Mesothelial cell of epicardium (in vitro differentiated cells): ENCODE results near the gene ACHE. TPM values are rescaled to one million over a fixed set of nuclear protein-coding genes. Genes with fewer than 3 reads are reported as not detected.

Experiments used
- microRNA-seq: library from miRNA; unstranded; fragments of <30 nt; microRNA quantifications from one replicate; pipeline ENCODE4 v1.2.0, GENCODE V29; 2021; ENCODE audit warnings: inconsistent platforms, mixed read lengths
- total RNA-seq: library from RNA; stranded (reverse); gene quantifications from 3 replicates; pipeline ENCODE4 v1.2.1, GENCODE V29; 2021

The ACHE gene
- total RNA-seq, 1 donor from 2014 or later = 9.6 TPM

Small RNA genes within 50 kb of the gene (microRNA-seq; reads per million reads assigned to microRNA genes)
- 1.2 reads per million for gene MIR6875

Other genes with a start within 250 kb of the ACHE start
- not detected in 3 replicates for gene ACTL6B, start 239.4 kb downstream of the ACHE start, total RNA-seq
- 173 to 178 TPM (median 174 TPM) in 3 replicates for gene GNB2, start 222.1 kb downstream of the ACHE start, total RNA-seq
- gene GIGYF1, start 201.6 kb downstream of the ACHE start, total RNA-seq = 98.5 to 99.2 TPM (median 99.1 TPM) in 3 replicates
- 26.0 to 27.2 TPM (median 26.6 TPM) in 3 replicates for gene POP7, start 189.8 kb downstream of the ACHE start, total RNA-seq
- gene EPO, start 175.4 kb downstream of the ACHE start, total RNA-seq = 0.16 to 0.27 TPM in 2 of 3 replicates, not detected in the other
- gene ZAN, start 162.3 kb downstream of the ACHE start, total RNA-seq = not detected in 3 replicates
- 120 to 127 TPM (median 125 TPM) in 3 replicates for gene EPHB4, start 68.4 kb downstream of the ACHE start, total RNA-seq
- gene SLC12A9, start 43.2 kb downstream of the ACHE start, total RNA-seq = 30.9 to 39.1 TPM (median 37.5 TPM) in 3 replicates
- gene TRIP6, start 28.5 kb downstream of the ACHE start, total RNA-seq = 101 to 109 TPM (median 107 TPM) in 3 replicates
- 229 to 245 TPM (median 240 TPM) in 3 replicates for gene SRRT, start 20.8 kb downstream of the ACHE start, total RNA-seq
- gene UFSP1, start 6.2 kb downstream of the ACHE start, total RNA-seq = 6.0 to 8.0 TPM (median 6.4 TPM) in 3 replicates
- gene MUC3A, start 53.6 kb upstream of the ACHE start, total RNA-seq = 2.0 to 2.4 TPM (median 2.2 TPM) in 3 replicates
- gene MUC12, start 73.7 kb upstream of the ACHE start, total RNA-seq = 0.73 to 1.4 TPM (median 1.1 TPM) in 3 replicates
- gene MUC17, start 124.2 kb upstream of the ACHE start, total RNA-seq = not detected in 3 replicates
- 33.6 to 40.1 TPM (median 39.6 TPM) in 3 replicates for gene TRIM56, start 189.6 kb upstream of the ACHE start, total RNA-seq
- gene SERPINE1, start 231.2 kb upstream of the ACHE start, total RNA-seq = 11.4 to 15.1 TPM (median 14.2 TPM) in 3 replicates